AG09319 (cell line): Measurements from ENCODE around the gene NRL.
A peak's percentile ranks its signal among the peaks of the same experiment; 100 is the strongest.

Experiments
- DNase-seq: peaks from one replicate; pipeline ENCODE4 v3.0.0-alpha.2; 2010; ENCODE audit warnings: low read depth; ENCODE audit errors: extremely low read depth
- CTCF ChIP-seq: IDR thresholded peaks from 2 replicates; pipeline ENCODE4 v1.5.1; 2011; ENCODE audit warnings: low read depth, mild to moderate bottlenecking, inconsistent platforms, low read length, moderate library complexity

The NRL gene

DNA sequence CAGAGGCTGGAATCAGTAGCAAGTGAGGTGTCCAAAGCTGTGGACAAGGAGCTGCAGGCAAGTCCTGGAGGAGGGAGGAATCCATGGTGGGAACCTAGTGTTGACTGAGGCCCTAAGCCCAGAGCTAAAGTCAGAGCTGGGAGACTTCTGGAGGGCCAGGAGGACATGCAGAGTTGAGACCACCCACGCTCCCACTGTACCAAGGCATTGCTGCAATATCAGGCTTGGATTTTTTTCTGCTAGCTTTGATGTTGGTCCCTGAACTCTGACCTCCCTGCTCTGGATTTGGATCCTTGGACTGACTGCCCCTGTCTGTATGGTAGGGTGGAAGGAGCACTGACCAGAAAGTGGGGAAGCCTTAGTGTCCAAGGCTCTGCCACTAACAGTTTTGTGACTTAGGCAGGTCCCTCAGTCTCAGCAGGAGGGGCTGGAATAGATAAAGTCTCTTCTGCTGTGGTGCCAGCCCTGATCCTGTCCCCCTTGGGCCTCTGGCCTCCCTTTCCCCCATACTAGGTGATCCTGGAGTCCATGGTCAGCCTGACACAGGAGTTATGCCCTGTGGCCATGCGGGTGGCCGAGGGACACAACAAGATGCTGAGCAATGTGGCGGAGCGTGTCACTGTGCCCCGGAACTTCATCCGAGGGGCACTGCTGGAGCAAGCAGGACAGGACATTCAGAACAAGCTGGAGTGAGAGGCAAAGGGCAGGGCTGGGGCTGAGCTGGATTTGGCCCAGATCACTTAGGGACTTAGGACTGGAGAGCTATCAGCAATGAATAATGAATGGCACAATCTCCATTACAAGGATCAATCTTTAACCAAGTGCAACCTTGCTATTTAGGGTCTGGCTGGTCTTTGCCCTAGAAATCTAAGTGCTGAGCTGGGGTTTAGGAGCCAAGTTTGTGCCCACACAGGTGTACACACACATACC is 53.5 kb downstream of the NRL start:
- no peak for TF ChIP-seq CTCF
- DNase-seq: no peak

- DNase-seq: no peak
Observed at GRCh38 chr14:24060443-24060842, 54.3 kb downstream of the NRL start.

GRCh38 chr14:24059841-24060388 is 54.8 kb downstream of the NRL start:
- DNase-seq: no peak
- no peak for TF ChIP-seq CTCF

More at GRCh38 chr14:24060443-24060842, 54.3 kb downstream of the NRL start:
- no peak for TF ChIP-seq CTCF

- no peak for TF ChIP-seq CTCF
- no peak for DNase-seq
Observed at GRCh38 chr14:24058951-24059475, 55.7 kb downstream of the NRL start.

DNA sequence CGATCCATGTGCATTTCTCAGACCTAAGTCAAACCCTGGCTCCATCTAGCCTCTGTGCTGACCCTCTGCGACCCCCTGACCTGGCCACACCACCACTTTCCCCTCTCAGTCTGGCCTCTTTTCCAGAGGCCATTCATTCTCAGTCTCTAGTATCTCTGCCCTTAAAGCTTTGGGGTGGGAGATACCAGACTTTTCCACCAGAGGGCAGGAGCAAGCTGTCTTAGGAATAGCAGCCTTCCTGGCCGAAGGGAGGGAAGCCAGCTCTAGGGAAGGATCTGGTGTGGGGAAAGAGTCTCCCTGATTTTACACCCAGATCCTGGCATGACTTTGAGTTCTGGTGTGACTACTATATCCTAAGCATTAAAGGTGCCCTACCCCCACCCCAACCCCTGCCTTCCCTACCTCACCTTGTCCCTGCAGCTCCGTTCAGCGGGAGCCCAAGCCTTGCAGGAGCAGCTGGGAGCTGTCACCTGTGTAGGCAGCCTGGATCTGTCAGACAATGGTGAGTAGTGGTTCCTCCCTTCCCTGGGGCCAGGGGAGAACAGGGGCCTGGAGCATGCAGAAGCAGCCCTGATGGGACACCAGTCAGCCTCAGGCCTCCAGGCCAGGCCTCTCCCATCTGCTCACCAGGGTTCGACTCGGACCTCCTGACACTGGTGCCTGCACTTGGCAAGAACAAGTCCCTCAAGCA is 56.3 kb downstream of the NRL start:
- DNase-seq: peak; percentile 31

GRCh38 chr14:24057867-24058259 is 56.9 kb downstream of the NRL start:
- TF ChIP-seq CTCF: no peak
- DNase-seq: no peak

More for the DNA sequence above, 56.3 kb downstream of the NRL start:
- TF ChIP-seq CTCF: peak; percentile 72
